WTC11 (cell line): Measurements from ENCODE around the gene UBAP1L. TPM values are rescaled to one million over a fixed set of nuclear protein-coding genes. Genes with fewer than 3 reads are reported as not detected.

ENCODE experiments used
- ATAC-seq: fragments of 200-7000 bp; cut with Tn5 transposase; 2 replicates; pipeline ENCODE4 v1.10.0; 2021; ENCODE audit warnings: mild to moderate bottlenecking, moderate library complexity
- CTCF ChIA-PET: fragments of 300-600 bp; sonication (Branson Sonifier 250); formaldehyde crosslinking; loops from one replicate; lab custom pipeline; 2021; ENCODE audit warnings: antibody characterized with exemption; lab: Charles Lee
- POLR2A ChIA-PET: fragments of 350-600 bp; sonication (Branson Sonifier 250); formaldehyde crosslinking; loops from one replicate; lab custom pipeline; 2021; ENCODE audit warnings: antibody characterized with exemption; lab: Charles Lee
- DNase-seq: peaks from one replicate; pipeline ENCODE4 v3.0.0; 2021; ENCODE audit warnings: low spot score
- H3K27ac Mint-ChIP-seq: 2 replicates; pipeline ENCODE4 v1.8.0; 2021; ENCODE audit warnings: mixed read lengths
- H3K27me3 Mint-ChIP-seq: 2 replicates; pipeline ENCODE4 v1.8.0; 2021; ENCODE audit warnings: low read depth, mild to moderate bottlenecking, moderate library complexity, mixed read lengths
- H3K36me3 Mint-ChIP-seq: 2 replicates; pipeline ENCODE4 v1.8.0; 2021; ENCODE audit warnings: mixed read lengths
- H3K4me1 Mint-ChIP-seq: 2 replicates; pipeline ENCODE4 v1.8.0; 2022; ENCODE audit warnings: mixed read lengths
- H3K4me3 Mint-ChIP-seq: 2 replicates; pipeline ENCODE4 v1.8.0; 2021; ENCODE audit warnings: mild to moderate bottlenecking, moderate library complexity, mixed read lengths
- H3K9me3 Mint-ChIP-seq: 2 replicates; pipeline ENCODE4 v1.8.0; 2021; ENCODE audit warnings: mixed read lengths
- CBFB ChIP-seq: sonication (generic); formaldehyde crosslinking; IDR thresholded peaks from 2 replicates; pipeline ENCODE4 v1.8.1; 2022; ENCODE audit warnings: mild to moderate bottlenecking, low read depth, missing genetic modification reagents
- CREM ChIP-seq: sonication (generic); formaldehyde crosslinking; IDR thresholded peaks from 2 replicates; pipeline ENCODE4 v1.8.1; 2022; ENCODE audit warnings: mild to moderate bottlenecking, missing genetic modification reagents, moderate library complexity
- ELF4 ChIP-seq: sonication (generic); formaldehyde crosslinking; IDR thresholded peaks from 2 replicates; pipeline ENCODE4 v1.8.1; 2022; ENCODE audit warnings: low read depth, mild to moderate bottlenecking, moderate library complexity, missing genetic modification reagents
- ESRRA ChIP-seq: sonication (generic); formaldehyde crosslinking; IDR thresholded peaks from 2 replicates; pipeline ENCODE4 v1.8.1; 2022; ENCODE audit warnings: mild to moderate bottlenecking, missing genetic modification reagents, borderline replicate concordance
- FOXJ3 ChIP-seq: sonication (generic); formaldehyde crosslinking; IDR thresholded peaks from 2 replicates; pipeline ENCODE4 v1.9.0; 2021; ENCODE audit warnings: missing genetic modification reagents, mild to moderate bottlenecking, borderline replicate concordance
- HMGA2 ChIP-seq: fragments of 250-450 bp; sonication (Bioruptor Pico); IDR thresholded peaks from 2 replicates; pipeline ENCODE4 v1.4.0; 2021; ENCODE audit warnings: mild to moderate bottlenecking, moderate library complexity
- IRF2 ChIP-seq: sonication (generic); formaldehyde crosslinking; IDR thresholded peaks from 2 replicates; pipeline ENCODE4 v1.8.0; 2022; ENCODE audit warnings: low read depth, missing genetic modification reagents, borderline replicate concordance
- NFE2L1 ChIP-seq: sonication (generic); formaldehyde crosslinking; IDR thresholded peaks from 2 replicates; pipeline ENCODE4 v1.8.1; 2023; ENCODE audit warnings: missing genetic modification reagents
- NR1H2 ChIP-seq: sonication (generic); formaldehyde crosslinking; IDR thresholded peaks from 2 replicates; pipeline ENCODE4 v1.9.0; 2021; ENCODE audit warnings: mild to moderate bottlenecking, moderate library complexity, missing genetic modification reagents
- PRRX2 ChIP-seq: fragments of 250-450 bp; sonication (Bioruptor Pico); IDR thresholded peaks from 2 replicates; pipeline ENCODE4 v1.8.0; 2021; ENCODE audit warnings: mild to moderate bottlenecking
- SOX15 ChIP-seq: fragments of 250-450 bp; sonication (Bioruptor Pico); IDR thresholded peaks from 2 replicates; pipeline ENCODE4 v1.9.0; 2021; ENCODE audit warnings: mild to moderate bottlenecking
- TP53 ChIP-seq: sonication (generic); formaldehyde crosslinking; IDR thresholded peaks from 2 replicates; pipeline ENCODE4 v1.8.1; 2023; ENCODE audit warnings: mild to moderate bottlenecking, missing genetic modification reagents
- ZNF138 ChIP-seq: sonication (generic); formaldehyde crosslinking; conservative IDR thresholded peaks from 2 replicates; pipeline ENCODE4 v1.8.1; 2022; ENCODE audit warnings: mild to moderate bottlenecking, moderate library complexity, missing genetic modification reagents
- ZNF396 ChIP-seq: fragments of 250-450 bp; sonication (Bioruptor Pico); IDR thresholded peaks from 2 replicates; pipeline ENCODE4 v1.8.0; 2021; ENCODE audit warnings: mild to moderate bottlenecking, moderate library complexity, borderline replicate concordance
- total RNA-seq: library from RNA; stranded (reverse); gene quantifications from 3 replicates; pipeline ENCODE4 v1.2.3, GENCODE V29; 2021
- TF ChIP-seq, protein P1 (sequence below): sonication (generic); formaldehyde crosslinking; IDR thresholded peaks from 2 replicates; pipeline ENCODE4 v1.8.1; 2023; ENCODE audit warnings: mild to moderate bottlenecking, missing genetic modification reagents, moderate library complexity
- TF ChIP-seq, protein P2 (sequence below): sonication (generic); formaldehyde crosslinking; IDR thresholded peaks from 2 replicates; pipeline ENCODE4 v1.8.1; 2023; ENCODE audit warnings: mild to moderate bottlenecking, missing genetic modification reagents, borderline replicate concordance
- TF ChIP-seq, protein P3 (sequence below): sonication (generic); formaldehyde crosslinking; IDR thresholded peaks from 2 replicates; pipeline ENCODE4 v1.8.0; 2022; ENCODE audit warnings: mild to moderate bottlenecking, missing genetic modification reagents
- TF ChIP-seq, protein P4 (sequence below): sonication (generic); formaldehyde crosslinking; IDR thresholded peaks from 2 replicates; pipeline ENCODE4 v1.8.1; 2023; ENCODE audit warnings: mild to moderate bottlenecking, missing genetic modification reagents, moderate library complexity
- TF ChIP-seq, protein P5 (sequence below): sonication (generic); formaldehyde crosslinking; IDR thresholded peaks from 2 replicates; pipeline ENCODE4 v1.8.0; 2023; ENCODE audit warnings: missing genetic modification reagents, mild to moderate bottlenecking, borderline replicate concordance
- TF ChIP-seq, protein P6 (sequence below): fragments of 250-450 bp; sonication (Bioruptor Pico); conservative IDR thresholded peaks from 2 replicates; pipeline ENCODE4 v1.9.0; 2021; ENCODE audit warnings: mild to moderate bottlenecking

The UBAP1L gene
- total RNA-seq, 1 experiment from 2014 or later: 2.0 TPM

DNA sequence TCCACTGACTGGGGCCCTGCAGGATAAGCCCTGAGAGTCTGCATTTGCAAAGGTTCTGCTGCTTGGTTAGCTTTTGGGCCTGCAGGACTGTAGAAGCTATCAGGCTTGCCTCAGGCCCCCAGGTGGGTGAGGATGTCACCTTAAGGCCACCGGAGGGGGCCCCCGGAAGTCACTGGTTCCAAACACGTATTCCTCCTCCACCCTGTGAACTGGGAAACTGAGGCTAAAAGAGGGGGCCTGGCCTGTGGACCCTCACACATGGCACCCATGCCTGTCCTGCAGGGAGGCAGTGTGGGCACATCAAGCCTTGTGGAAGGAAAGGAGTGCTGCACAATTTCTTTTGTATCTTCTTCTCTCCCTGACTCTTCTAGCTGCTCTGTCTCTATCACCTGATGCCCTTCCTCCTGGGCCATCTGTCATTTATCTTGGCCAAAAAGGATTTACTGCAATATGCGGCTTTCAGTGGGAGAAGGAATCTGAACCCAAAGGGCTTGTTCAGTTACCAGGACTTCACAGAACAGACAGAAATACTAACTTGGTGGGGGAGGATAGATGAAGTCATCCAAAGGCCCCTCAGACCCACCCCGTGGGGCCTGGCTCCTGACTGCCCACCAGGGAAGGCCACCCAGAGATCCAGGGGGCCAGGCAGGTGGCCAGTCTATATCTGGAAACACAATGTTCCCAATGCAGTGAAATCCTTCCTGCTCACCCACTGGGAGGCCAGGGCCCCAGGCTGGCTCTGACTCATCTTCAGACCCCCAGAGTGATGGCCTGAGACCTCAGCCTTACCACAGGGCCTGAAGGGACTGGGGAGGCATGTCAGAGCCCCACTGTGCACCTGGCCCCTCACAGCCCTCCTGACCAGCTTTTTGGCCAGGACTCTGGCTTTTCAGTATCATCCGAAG is 18.3 kb downstream of the UBAP1L start:
- Mint-ChIP-seq H3K4me3 (no peak overlapping the region), H3K9me3 (no peaks in the 10 kb centered on the region), H3K27ac (no peak overlapping the region), H3K4me1 (peaks cover 1% of the 10 kb centered on the region), H3K27me3 (no peaks in the 10 kb centered on the region), H3K36me3 (no peaks in the 10 kb centered on the region)
- TF ChIP-seq, protein P1, sequence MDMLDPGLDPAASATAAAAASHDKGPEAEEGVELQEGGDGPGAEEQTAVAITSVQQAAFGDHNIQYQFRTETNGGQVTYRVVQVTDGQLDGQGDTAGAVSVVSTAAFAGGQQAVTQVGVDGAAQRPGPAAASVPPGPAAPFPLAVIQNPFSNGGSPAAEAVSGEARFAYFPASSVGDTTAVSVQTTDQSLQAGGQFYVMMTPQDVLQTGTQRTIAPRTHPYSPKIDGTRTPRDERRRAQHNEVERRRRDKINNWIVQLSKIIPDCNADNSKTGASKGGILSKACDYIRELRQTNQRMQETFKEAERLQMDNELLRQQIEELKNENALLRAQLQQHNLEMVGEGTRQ (CRISPR knock-in tag): no peak
- TF ChIP-seq, protein P2, sequence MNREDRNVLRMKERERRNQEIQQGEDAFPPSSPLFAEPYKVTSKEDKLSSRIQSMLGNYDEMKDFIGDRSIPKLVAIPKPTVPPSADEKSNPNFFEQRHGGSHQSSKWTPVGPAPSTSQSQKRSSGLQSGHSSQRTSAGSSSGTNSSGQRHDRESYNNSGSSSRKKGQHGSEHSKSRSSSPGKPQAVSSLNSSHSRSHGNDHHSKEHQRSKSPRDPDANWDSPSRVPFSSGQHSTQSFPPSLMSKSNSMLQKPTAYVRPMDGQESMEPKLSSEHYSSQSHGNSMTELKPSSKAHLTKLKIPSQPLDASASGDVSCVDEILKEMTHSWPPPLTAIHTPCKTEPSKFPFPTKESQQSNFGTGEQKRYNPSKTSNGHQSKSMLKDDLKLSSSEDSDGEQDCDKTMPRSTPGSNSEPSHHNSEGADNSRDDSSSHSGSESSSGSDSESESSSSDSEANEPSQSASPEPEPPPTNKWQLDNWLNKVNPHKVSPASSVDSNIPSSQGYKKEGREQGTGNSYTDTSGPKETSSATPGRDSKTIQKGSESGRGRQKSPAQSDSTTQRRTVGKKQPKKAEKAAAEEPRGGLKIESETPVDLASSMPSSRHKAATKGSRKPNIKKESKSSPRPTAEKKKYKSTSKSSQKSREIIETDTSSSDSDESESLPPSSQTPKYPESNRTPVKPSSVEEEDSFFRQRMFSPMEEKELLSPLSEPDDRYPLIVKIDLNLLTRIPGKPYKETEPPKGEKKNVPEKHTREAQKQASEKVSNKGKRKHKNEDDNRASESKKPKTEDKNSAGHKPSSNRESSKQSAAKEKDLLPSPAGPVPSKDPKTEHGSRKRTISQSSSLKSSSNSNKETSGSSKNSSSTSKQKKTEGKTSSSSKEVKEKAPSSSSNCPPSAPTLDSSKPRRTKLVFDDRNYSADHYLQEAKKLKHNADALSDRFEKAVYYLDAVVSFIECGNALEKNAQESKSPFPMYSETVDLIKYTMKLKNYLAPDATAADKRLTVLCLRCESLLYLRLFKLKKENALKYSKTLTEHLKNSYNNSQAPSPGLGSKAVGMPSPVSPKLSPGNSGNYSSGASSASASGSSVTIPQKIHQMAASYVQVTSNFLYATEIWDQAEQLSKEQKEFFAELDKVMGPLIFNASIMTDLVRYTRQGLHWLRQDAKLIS (CRISPR knock-in tag): no peak
- TF ChIP-seq CREM (CRISPR knock-in tag) (no peak), PRRX2 (CRISPR knock-in tag) (no peak), NFE2L1 (CRISPR knock-in tag) (no peak), ZNF138 (CRISPR knock-in tag) (no peak), ELF4 (CRISPR knock-in tag) (no peak), CBFB (CRISPR knock-in tag) (no peak), HMGA2 (CRISPR knock-in tag) (no peak), SOX15 (CRISPR knock-in tag) (no peak), NR1H2 (no peak)
- TF ChIP-seq, protein P3, sequence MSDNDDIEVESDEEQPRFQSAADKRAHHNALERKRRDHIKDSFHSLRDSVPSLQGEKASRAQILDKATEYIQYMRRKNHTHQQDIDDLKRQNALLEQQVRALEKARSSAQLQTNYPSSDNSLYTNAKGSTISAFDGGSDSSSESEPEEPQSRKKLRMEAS (CRISPR knock-in tag): no peak
- TF ChIP-seq, protein P4, sequence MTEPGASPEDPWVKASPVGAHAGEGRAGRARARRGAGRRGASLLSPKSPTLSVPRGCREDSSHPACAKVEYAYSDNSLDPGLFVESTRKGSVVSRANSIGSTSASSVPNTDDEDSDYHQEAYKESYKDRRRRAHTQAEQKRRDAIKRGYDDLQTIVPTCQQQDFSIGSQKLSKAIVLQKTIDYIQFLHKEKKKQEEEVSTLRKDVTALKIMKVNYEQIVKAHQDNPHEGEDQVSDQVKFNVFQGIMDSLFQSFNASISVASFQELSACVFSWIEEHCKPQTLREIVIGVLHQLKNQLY (CRISPR knock-in tag): no peak
- TF ChIP-seq, protein P5, sequence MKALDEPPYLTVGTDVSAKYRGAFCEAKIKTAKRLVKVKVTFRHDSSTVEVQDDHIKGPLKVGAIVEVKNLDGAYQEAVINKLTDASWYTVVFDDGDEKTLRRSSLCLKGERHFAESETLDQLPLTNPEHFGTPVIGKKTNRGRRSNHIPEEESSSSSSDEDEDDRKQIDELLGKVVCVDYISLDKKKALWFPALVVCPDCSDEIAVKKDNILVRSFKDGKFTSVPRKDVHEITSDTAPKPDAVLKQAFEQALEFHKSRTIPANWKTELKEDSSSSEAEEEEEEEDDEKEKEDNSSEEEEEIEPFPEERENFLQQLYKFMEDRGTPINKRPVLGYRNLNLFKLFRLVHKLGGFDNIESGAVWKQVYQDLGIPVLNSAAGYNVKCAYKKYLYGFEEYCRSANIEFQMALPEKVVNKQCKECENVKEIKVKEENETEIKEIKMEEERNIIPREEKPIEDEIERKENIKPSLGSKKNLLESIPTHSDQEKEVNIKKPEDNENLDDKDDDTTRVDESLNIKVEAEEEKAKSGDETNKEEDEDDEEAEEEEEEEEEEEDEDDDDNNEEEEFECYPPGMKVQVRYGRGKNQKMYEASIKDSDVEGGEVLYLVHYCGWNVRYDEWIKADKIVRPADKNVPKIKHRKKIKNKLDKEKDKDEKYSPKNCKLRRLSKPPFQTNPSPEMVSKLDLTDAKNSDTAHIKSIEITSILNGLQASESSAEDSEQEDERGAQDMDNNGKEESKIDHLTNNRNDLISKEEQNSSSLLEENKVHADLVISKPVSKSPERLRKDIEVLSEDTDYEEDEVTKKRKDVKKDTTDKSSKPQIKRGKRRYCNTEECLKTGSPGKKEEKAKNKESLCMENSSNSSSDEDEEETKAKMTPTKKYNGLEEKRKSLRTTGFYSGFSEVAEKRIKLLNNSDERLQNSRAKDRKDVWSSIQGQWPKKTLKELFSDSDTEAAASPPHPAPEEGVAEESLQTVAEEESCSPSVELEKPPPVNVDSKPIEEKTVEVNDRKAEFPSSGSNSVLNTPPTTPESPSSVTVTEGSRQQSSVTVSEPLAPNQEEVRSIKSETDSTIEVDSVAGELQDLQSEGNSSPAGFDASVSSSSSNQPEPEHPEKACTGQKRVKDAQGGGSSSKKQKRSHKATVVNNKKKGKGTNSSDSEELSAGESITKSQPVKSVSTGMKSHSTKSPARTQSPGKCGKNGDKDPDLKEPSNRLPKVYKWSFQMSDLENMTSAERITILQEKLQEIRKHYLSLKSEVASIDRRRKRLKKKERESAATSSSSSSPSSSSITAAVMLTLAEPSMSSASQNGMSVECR (CRISPR knock-in tag): no peak
- CTCF ChIA-PET: interaction anchor here (1.2 to 2.1 kb wide), 2 partner anchors 10 to 13 kb away, joined by 4 to 5 read pairs; no protein-coding TSS in a partner anchor
- DNase-seq: no peak
- POLR2A ChIA-PET: no interaction called here
- no peak for ATAC-seq

DNA sequence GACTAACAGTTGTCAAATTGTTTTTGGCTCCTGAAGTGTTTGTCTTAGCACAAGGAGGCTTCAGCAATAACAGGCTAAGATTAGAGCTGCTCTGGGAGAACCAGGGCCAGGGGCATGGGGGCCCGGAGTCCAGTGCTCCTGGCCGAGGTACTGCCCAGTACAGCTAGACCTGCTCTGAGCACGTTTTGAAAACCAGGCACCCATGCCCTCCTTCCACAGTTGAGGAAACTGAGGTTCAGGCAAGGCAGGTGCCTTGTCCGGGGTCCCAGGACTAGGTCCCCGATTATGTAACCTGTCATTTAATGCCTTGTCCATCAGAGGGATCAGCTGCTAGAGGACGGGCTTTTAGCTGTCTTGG is 19.3 kb downstream of the UBAP1L start:
- no peaks in the 10 kb centered on the region for H3K27me3 Mint-ChIP-seq
- TF ChIP-seq, protein P4 (CRISPR knock-in tag): no peak
- TF ChIP-seq FOXJ3 (CRISPR knock-in tag) (no peak), ESRRA (CRISPR knock-in tag) (no peak), ZNF396 (CRISPR knock-in tag) (no peak), IRF2 (no peak), SOX15 (CRISPR knock-in tag) (no peak), TP53 (CRISPR knock-in tag) (no peak)
- TF ChIP-seq, protein P6, sequence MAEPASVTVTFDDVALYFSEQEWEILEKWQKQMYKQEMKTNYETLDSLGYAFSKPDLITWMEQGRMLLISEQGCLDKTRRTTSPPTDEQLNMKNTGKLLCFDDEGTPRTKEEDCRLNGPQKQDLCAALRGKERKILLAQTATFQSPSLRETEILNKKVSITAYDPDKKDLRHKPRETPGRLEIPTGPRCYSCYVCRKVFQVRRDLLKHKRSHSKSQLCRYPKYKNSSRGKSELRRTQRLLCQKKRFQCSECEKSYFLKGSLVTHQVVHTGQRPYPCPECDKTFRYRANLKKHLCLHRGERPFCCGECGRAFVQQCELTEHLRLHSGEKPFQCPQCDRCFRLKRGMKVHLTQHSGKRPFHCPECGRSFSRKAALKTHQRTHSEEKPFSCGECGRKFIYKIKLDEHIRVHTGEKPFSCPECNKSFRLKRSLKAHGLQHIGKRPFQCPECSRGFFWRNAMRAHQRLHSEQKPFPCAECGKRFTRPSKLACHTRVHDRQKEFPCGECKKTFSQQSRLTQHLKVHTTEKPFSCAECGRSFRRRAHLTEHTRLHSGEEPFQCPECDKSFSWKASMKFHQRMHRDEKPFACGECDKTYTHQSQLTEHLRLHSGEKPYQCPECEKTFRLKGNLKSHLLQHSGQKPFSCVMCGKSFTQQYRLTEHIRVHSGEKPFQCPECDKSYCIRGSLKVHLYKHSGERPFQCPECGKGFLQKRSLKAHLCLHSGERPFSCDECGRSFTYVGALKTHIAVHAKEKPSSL (CRISPR knock-in tag): no peak

More for the DNA sequence above, 19.3 kb downstream of the UBAP1L start:
- Mint-ChIP-seq H3K9me3 (no peaks in the 10 kb centered on the region), H3K36me3 (no peaks in the 10 kb centered on the region), H3K4me3 (no peak overlapping the region), H3K4me1 (no peaks in the 10 kb centered on the region), H3K27ac (no peak overlapping the region)
- CTCF ChIA-PET: interaction anchor here (1.0 to 2.1 kb wide), 4 partner anchors 9 to 175 kb away, joined by 3 to 5 read pairs (median 4); no protein-coding TSS in a partner anchor
- POLR2A ChIA-PET: no interaction called here
- ATAC-seq (no peak), DNase-seq (no peak)
